Fibroblast of skin of scalp (primary cell): Measurements from ENCODE around the gene POLRMT.

Source experiments
- DNase-seq: peaks from one replicate; pipeline ENCODE4 v3.0.0-alpha.2; 2013

POLRMT gene

DNA sequence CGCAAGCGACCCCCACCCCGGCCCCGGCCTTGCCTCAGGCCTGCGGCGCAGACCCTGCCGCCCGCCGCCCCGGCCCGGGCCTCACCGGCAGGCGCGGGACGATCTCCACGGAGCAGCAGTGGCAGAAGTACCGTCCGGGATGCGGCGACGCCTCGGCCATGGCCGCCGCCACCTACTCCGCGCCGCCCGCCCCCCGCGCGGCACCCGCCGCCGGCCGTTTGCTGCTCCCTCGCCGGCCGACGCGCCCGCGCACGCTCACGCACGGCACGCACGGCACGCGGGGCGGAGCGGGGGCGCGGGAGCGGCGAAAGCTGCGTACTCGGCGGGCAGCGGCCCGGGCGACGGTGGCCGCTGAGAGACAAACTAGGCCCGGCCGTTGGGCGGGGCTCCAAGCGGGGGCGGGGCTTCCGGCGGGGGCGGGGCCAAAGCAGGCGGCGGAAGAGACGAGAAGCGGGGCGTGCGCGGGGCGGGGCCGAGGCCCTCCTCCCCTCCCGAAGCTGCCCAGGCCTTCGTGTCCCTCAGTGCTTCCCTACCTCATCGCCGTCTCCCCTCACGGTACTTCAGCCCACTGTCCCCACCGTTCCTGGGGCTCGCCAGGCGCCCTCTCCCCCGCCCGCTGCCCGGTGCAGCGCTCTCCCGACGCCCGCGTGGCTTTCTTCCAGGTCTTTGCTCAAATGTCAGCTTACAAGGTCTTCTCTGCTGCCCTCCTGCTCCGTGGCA lies 29.8 kb upstream of the POLRMT start, which contains the start of gene RNF126:
Gene RNF126 (minus strand): TSS at position 253 of the 720 bp plus-strand sequence. CDS start 93 bp downstream, at position 160.
- peak; percentile 95 for DNase-seq

GRCh38 chr19:662207-662961 lies 29.0 kb upstream of the POLRMT start:
- DNase-seq: no peak

GRCh38 chr19:661427-662196 lies 28.3 kb upstream of the POLRMT start:
- DNase-seq: no peak

- no peak for DNase-seq
These were observed 27.6 kb upstream of the POLRMT start for GRCh38 chr19:660793-661426.

GRCh38 chr19:658916-659839 lies 25.8 kb upstream of the POLRMT start:
- no peak for DNase-seq

DNA sequence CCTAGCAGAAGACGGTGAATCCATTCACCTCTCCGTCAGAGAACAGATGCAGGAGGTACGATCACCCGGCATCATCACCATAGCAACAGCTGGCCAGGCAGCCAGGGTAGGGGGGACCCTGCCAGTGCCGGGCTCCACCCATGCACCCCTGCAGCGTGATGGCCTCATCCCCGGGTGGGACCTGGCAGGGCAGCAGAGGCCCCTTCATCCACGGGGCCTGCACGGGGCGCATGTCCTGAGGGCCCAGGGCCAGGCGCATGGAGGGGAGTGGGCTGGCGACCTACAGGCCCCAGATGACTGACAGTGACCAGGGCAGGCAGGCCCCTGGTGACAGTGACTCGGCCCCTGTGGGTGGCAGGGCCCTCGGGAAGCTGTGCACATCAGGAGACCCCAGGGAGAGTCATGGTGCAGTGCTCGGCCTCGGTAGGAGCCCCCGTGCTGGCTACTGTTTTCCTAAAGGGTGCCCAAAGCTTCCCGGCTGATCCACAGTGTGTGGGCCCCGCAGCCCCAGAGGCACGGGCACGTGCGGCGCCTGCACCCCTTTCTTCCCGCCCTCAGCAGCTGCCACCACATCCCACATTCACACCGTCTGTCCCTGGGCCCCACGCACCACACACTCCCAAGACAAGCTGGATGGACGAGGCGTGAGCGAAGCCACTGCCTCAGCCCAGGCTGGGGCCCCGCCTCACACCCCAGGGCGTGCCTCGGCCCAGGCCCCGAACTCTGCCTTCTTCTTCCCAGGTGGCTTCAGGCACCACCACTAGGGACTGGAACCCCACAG lies 24.9 kb upstream of the POLRMT start:
- DNase-seq: no peak

DNA sequence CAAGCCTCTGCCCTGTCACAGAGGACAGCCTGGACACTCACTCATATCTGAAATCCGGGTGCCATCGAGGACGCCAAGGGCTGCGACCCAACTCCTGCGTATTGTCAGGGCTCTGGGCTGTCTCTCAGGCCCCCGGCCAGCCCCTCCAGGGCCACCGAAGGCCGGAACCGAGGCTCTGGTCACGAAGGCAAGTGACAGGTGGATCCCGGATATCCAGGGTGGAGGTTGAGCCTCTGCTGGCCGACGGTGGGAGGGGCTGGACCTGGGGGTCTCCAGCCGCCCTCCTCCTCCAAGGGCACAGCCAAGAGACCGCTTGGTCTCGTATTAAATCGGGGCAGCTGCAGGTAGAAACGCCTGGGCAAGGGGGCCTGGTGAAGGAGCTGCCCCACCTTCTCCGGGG lies 24.3 kb upstream of the POLRMT start:
- DNase-seq: no peak

DNA sequence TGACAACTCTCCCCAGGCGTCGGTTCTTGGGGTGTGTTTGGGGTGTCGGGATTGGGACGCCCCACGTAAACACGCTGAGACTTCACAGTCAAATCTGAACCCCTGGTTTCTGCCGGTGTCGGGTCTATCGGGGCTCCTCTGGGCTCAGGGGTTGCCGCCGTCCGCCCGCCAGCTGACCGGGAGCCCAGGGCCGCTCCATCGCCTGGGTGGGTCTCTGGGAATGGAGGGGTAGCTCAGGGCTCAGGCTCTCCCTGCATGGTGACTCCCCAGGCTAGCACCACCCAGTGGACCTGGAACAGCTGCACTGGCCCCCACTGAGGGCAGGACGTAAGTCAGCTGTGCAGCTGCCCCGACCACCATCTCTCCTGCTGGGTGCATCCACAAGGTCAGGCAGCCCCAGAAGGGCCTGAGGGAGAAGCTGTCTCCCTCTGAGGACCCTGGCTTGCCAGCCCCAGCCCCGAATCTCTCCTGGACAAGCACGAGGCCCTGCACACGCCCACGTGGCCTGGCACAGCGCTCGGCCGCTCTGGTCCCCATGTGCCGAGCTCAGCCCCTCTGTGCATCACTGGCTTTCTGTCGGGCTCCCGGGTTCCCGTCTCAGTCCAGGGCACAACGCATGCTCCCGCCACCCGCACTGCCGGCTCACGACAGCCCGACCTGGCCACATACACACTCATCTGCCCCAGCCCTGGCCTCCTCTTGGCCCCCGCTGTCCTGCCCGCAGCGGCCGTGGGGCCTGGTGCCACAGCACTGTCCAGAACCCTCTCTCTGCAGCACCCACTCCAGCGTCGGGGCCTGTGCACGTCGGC lies 23.6 kb upstream of the POLRMT start:
- no peak for DNase-seq

- no peak for DNase-seq
These were observed 22.4 kb upstream of the POLRMT start for GRCh38 chr19:655691-656090.

DNA sequence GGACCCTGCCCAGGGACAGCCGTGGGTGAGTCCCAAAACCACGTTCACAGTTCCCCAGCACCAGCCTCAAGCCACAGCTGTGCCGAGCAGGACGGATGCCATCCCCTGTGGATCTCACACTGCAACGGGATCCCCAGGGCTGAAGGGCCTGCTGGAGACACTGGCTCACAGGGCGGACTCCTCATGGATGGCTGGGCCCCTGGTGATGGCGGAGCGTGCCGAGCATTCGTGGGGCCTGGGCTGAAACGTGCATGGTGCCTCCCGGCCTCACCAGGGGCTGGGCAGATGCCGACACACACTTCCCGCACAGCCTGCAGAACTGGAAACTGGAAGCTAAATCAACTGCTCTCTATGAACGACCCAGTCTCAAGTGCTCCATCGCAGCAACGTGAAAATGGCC lies 20.1 kb upstream of the POLRMT start:
- DNase-seq: no peak

- DNase-seq: no peak
These were observed 19.4 kb upstream of the POLRMT start for GRCh38 chr19:652467-653389.

DNA sequence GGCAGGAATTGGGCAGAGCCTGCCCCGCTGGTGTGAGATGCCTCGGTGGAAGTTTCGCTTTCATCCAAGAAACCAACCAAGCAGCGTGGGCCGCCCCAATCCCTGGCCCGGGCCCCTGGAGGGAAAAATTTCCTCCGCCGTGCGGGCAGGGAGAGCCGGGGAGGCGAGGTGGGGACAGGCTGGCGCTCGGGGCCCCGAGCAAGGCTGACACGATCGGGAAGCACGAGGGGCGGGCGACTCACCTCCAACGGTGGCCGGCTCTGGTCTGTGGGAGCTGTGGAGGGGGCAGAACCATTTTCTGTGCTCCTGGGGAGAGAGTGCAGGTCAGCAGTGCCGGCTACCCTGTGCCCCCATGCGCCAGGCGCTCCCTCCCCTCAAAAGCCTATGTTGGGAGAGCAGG lies 18.7 kb upstream of the POLRMT start:
- DNase-seq: no peak

GRCh38 chr19:651114-651818 lies 17.9 kb upstream of the POLRMT start:
- no peak for DNase-seq

- DNase-seq: no peak
These were observed 16.8 kb upstream of the POLRMT start for GRCh38 chr19:650121-650520.

DNA sequence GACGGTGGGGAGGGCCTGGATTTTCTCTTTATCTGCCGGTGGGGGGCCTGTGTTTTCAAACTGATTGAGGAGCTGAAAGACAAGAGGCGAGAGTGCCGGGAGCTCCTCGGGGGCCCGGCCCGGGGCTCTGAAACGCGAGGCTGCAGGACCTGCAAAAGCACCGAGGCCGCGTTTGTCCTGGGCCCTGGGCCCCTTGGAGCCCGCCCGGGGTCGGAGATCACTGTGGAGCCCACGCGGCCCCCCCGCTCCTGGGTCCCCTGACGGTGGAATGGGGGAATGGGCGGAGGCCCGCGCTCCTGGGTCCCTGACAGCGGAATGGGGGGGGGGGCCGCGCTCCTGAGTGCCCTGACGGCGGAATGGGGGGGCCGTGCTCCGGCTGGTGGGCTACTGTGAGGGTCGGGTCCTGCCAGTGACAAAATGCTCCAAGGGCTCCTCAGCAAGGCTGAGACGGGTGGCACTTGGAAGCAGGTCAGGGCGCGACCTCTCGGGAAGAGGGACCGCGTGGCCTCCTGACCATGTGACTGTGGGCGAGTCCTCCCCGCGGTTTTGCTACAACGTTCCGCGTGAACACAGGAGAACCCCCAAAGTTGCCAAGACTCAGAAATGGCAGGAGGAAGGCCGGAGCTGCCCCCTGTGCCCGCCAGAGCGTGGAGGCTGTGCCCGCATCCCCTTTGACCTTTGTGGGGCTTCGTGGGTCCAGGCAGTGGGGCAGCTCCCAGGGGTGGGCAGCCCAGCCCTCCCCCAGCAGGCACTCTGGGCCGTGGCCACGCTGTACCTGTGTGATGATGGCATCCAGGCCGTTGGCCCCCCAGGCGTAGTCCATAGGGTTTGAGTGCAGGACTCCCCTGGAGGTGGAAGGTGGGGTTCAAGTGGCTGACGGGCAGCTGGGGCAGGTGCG lies 15.8 kb upstream of the POLRMT start:
- DNase-seq: no peak

- no peak for DNase-seq
These were observed 15.0 kb upstream of the POLRMT start for GRCh38 chr19:648305-648704.
